ENCODE results near the gene TBX2.

The TBX2 gene

DNA sequence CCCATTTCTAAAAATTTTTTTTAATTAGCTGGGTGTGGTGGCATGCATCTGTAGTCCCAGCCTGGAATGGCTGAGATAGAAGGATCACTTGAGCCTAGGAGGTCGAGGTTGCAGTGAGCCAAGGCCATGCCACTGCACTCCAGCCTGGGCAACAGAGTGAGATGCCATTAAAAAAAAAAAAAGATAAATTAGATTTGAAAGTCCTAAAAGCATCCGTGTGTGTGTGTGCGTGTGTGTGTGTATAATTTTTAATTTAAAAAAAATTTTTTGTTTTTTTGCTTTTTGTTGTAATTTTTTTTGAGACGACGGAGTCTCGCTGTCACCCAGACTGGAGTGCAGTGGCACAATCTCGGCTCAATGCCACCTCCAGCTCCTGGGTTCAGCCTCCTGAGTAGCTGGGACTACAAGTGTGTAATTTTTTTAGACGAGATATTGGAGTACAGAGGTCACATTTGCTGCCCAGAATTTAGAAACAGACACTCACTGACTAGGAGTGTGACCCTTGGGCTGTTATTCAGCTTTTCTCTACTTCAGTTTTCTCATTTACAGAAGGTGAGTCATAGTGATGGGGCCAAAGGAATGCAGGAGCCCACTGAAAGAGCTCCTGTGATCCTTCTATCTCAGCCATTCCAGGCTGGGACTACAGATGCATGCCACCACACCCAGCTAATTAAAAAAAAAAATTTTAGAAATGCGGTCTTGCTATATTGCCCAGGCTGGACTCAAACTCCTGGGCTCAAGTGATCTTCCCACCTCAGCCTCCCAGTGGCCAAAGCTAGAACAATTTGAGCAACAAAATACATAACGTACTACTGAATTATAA is 27.1 kb downstream of the TBX2 start (continued):
- TF ChIP-seq ZNF610 (tag by site-specific recombination; IDR thresholded peaks at IDR 0.05; ENCODE audit: borderline replicate concordance): no peak

GRCh38 chr17:61427567-61427966 is 27.9 kb downstream of the TBX2 start:
- ChIA-PET POLR2A (interaction anchor here (1.4 kb wide), 1 partner anchor 40 kb away, joined by 4 read pairs; no protein-coding TSS in a partner anchor), CTCF (interaction anchor here (0.6 to 3.6 kb wide), 21 partner anchors 10 to 734 kb away, joined by 3 to 20 read pairs (median 4); no protein-coding TSS in a partner anchor)
- H3K4me3 ChIP-seq (ENCODE audit: low read depth, low read length): no peak overlapping the region
- TF ChIP-seq ZNF549 (tag by site-specific recombination; IDR thresholded peaks at IDR 0.05): no peak
- TF ChIP-seq REPIN1 (tag by site-specific recombination; IDR thresholded peaks at IDR 0.05; ENCODE audit: low read depth): no peak
- TF ChIP-seq ZNF146 (tag by site-specific recombination; IDR thresholded peaks at IDR 0.05): no peak
- no peak for TF ChIP-seq ZNF114 (tag by site-specific recombination; IDR thresholded peaks at IDR 0.05)
- TF ChIP-seq ZNF324 (tag by site-specific recombination; IDR thresholded peaks at IDR 0.05): no peak
- TF ChIP-seq ZNF426 (tag by site-specific recombination; IDR thresholded peaks at IDR 0.05): no peak
- no peak for TF ChIP-seq KLF7 (tag by site-specific recombination; IDR thresholded peaks at IDR 0.05; ENCODE audit: borderline replicate concordance)
- no peak for TF ChIP-seq ZNF596 (tag by site-specific recombination; IDR thresholded peaks at IDR 0.05)
- no peak for TF ChIP-seq ZSCAN30 (tag by site-specific recombination; IDR thresholded peaks at IDR 0.05)
- no peak for TF ChIP-seq BCL6B (tag by site-specific recombination; IDR thresholded peaks at IDR 0.05)
- TF ChIP-seq, protein P1, sequence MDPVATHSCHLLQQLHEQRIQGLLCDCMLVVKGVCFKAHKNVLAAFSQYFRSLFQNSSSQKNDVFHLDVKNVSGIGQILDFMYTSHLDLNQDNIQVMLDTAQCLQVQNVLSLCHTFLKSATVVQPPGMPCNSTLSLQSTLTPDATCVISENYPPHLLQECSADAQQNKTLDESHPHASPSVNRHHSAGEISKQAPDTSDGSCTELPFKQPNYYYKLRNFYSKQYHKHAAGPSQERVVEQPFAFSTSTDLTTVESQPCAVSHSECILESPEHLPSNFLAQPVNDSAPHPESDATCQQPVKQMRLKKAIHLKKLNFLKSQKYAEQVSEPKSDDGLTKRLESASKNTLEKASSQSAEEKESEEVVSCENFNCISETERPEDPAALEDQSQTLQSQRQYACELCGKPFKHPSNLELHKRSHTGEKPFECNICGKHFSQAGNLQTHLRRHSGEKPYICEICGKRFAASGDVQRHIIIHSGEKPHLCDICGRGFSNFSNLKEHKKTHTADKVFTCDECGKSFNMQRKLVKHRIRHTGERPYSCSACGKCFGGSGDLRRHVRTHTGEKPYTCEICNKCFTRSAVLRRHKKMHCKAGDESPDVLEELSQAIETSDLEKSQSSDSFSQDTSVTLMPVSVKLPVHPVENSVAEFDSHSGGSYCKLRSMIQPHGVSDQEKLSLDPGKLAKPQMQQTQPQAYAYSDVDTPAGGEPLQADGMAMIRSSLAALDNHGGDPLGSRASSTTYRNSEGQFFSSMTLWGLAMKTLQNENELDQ (tag by site-specific recombination; IDR thresholded peaks at IDR 0.05; ENCODE audit: low read depth): no peak
- no peak for TF ChIP-seq ZNF132 (tag by site-specific recombination; IDR thresholded peaks at IDR 0.05; ENCODE audit: borderline replicate concordance)
- no peak for TF ChIP-seq ZNF600 (tag by site-specific recombination; IDR thresholded peaks at IDR 0.05)
- no peak for TF ChIP-seq ZNF561 (tag by site-specific recombination; IDR thresholded peaks at IDR 0.05; ENCODE audit: borderline replicate concordance)
- no peak for TF ChIP-seq IKZF3 (tag by site-specific recombination; IDR thresholded peaks at IDR 0.05)
- TF ChIP-seq SCRT1 (tag by site-specific recombination; IDR thresholded peaks at IDR 0.05; ENCODE audit: borderline replicate concordance): no peak
- no peak for TF ChIP-seq ZNF777 (tag by site-specific recombination; IDR thresholded peaks at IDR 0.05; ENCODE audit: borderline replicate concordance)
- no peak for TF ChIP-seq ZNF302 (tag by site-specific recombination; IDR thresholded peaks at IDR 0.05; ENCODE audit: low read depth)
- TF ChIP-seq, protein P2, sequence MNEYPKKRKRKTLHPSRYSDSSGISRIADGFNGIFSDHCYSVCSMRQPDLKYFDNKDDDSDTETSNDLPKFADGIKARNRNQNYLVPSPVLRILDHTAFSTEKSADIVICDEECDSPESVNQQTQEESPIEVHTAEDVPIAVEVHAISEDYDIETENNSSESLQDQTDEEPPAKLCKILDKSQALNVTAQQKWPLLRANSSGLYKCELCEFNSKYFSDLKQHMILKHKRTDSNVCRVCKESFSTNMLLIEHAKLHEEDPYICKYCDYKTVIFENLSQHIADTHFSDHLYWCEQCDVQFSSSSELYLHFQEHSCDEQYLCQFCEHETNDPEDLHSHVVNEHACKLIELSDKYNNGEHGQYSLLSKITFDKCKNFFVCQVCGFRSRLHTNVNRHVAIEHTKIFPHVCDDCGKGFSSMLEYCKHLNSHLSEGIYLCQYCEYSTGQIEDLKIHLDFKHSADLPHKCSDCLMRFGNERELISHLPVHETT (tag by site-specific recombination; IDR thresholded peaks at IDR 0.05): no peak
- TF ChIP-seq, protein P3, sequence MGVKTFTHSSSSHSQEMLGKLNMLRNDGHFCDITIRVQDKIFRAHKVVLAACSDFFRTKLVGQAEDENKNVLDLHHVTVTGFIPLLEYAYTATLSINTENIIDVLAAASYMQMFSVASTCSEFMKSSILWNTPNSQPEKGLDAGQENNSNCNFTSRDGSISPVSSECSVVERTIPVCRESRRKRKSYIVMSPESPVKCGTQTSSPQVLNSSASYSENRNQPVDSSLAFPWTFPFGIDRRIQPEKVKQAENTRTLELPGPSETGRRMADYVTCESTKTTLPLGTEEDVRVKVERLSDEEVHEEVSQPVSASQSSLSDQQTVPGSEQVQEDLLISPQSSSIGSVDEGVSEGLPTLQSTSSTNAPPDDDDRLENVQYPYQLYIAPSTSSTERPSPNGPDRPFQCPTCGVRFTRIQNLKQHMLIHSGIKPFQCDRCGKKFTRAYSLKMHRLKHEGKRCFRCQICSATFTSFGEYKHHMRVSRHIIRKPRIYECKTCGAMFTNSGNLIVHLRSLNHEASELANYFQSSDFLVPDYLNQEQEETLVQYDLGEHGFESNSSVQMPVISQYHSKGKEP (tag by site-specific recombination; IDR thresholded peaks at IDR 0.05): no peak
- H3K4me1 ChIP-seq (ENCODE audit: control insufficient read depth, insufficient read depth, low read length): no peaks in the 10 kb centered on the region
- no peaks in the 10 kb centered on the region for H3K9me3 ChIP-seq (ENCODE audit: control insufficient read depth, insufficient read depth, low read depth, low read length)
- H3K27ac ChIP-seq (ENCODE audit: extremely low read depth, low read depth, low read length): no peak overlapping the region
- H3K36me3 ChIP-seq (ENCODE audit: control insufficient read depth in 2 of 2, insufficient read depth in 1 of 2, low read length in 2 of 2): no peaks in the 10 kb centered on the region
